GM12864 (cell line): ENCODE measurements around the gene TUBGCP6.
A peak's percentile ranks its signal among the peaks of the same experiment; 100 is the strongest.

Experiments
- DNase-seq: peaks from one replicate; pipeline ENCODE4 v3.0.0-alpha.2; 2011; ENCODE audit warnings: low read depth
- H3K4me3 ChIP-seq: 2 replicates; pipeline ENCODE4 v1.5.1; 2011; ENCODE audit warnings: mild to moderate bottlenecking, low read depth, low read length, control low read depth
- CTCF ChIP-seq: IDR thresholded peaks from 2 replicates; pipeline ENCODE4 v1.5.1; 2011; ENCODE audit warnings: low read depth, mild to moderate bottlenecking, moderate library complexity, low read length, control low read depth, inconsistent platforms; ENCODE audit errors: missing control alignments

Gene TUBGCP6

DNA sequence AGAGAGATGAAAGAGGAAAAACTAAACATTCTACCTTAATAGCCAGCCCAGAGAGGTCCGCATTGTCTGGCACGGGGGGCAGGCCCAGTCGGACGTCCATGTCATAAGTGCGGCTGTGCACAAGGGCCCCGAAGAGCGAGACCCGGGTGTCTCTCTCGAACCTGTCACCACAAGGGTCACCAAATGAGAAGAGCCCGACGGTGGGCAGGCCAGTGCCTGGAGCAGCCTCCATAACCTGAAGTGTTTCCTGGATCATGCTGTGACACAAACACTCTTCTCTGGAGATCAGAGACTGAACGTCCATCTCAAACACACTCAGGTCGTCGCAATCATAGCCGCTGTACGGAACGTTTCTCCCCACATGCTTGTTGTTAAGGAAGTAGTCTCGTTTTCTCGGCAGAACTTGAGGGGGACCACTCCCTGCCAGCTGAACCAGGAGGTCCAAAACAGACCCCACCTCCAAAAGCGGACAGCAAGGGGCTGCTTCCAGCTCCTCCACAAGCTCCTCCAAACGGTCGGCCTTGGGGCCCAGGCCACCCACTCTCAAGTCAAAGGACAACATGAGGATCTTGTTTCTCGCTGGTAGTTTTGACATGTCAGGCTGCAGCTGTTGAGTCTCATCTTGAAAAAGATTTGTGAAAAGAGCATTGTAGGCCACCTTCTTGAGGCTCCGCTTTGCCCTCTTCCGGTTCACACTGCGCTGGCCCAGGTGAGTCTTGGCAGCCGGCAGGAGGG lies 971 bp downstream of the TUBGCP6 start:
- H3K4me3 ChIP-seq = peak overlapping the region; percentile 93
- no peak for TF ChIP-seq CTCF
- DNase-seq = no peak

DNA sequence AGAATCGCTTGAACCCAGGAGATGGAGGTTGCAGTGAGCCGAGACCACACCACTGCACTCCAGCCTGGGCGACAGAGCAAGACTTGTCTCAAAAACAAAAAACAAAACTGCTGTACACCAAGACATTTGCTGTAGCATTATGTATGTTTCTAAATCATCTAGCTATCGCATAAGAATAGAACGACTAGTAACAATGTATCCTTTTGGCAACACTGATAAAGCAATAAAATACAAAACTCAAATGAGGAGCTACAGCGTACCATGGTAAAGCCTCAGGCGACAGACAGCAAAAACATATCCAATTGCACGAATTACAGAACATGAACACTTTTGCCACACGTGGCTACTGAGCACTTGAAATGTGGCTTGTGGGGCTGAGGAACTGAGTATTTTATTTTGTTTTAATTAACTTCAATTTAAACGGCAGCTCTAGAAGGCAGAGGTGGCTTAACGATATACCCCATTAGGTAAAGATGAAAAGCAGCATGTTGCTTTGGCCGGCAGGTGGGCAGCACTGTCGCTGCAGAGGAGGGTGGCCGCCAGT lies 2.3 kb downstream of the TUBGCP6 start:
- peak overlapping the region; percentile 93 for H3K4me3 ChIP-seq
- no peak for TF ChIP-seq CTCF
- DNase-seq = no peak

- no peak for DNase-seq
- H3K4me3 ChIP-seq = no peak overlapping the region
- TF ChIP-seq CTCF = no peak
These were observed 6.1 kb downstream of the TUBGCP6 start for GRCh38 chr22:50238755-50239154.

DNA sequence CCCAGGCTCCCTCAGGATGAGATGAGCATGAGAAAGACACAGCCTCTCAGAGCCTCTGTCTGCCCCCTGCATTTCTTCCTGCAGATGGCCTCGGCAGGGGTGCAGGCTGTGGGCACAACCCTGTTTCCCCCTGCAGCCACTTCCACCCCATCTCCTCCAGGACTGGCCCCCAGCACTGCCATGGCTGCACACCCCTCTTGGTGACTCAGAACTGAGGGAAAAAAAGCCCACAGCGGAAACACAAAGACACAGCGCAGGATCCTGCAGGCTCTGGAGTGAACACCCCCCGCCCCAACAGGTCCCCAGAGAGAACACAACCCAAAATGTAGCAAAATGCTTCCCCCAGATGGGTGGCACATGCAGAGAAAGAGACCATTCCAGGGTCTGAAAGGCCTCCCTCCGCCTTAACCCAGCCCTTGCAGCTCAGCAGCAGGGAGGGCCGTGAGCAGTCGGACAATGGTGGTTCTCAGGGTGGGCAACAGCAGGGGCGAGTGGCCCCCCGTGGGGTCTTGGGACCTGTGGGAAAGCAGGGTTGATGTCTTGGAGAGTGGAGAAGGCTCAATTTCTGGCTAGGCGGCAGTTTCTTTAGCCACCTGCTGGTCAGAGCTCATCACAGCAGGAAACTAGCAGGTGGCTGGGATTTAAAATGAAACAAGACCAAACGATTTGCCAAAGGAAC lies 8.0 kb downstream of the TUBGCP6 start:
- peak; percentile 63 for TF ChIP-seq CTCF
- H3K4me3 ChIP-seq = no peak overlapping the region
- no peak for DNase-seq

DNA sequence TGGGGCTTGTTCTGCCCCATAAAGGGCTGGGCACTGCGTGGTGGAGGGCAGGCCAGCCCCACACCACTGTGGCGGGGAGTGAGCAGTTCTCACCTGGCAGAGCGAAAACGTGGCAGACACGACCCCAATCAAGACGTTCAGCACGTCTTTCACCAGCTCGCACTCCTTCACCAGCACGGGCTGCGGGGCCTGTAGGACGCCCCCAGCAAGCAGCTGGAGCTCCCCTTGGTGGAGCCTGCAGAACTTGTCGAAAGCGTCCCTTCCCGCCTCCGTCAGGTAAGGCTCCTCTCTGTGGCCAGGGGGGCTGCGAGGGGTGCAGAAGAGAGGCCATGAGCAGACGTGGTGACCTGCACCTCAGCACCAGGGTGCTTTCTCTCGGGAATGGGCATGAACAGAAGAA lies 11.6 kb downstream of the TUBGCP6 start:
- H3K4me3 ChIP-seq = no peak overlapping the region
- no peak for TF ChIP-seq CTCF
- no peak for DNase-seq

DNA sequence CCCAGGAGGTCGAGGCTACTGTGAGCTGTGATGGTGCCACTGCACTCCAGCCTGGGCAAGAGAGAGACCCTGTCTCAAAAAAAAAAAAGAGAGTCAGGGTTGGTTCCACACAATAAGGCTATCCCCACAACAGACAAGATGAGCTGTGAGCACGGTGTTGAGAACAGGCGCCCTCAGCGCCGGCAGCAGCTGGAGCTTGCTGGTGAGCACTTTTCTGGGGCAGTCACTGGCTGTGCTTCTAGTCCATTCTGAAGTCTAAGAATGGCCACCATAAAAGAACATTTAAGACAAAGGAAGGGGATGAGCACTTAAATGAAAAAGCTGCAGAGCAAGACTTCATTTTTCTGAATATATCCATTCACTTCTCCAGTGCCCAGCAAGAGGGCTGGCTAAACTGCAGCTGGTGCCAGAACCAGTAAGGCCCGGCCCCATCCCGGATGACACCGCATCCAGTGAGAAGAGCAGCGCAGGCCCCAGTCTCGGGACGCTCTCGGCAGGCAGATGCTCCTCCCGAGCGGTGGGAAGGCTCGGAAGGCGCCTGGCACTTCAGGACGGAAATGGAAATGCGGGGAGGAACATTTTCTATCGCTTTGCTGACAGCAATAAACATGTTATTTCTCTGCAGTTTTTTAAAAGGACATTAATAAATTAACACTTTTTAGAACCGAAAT lies 12.2 kb downstream of the TUBGCP6 start:
- TF ChIP-seq CTCF = no peak
- no peak for DNase-seq
- no peak overlapping the region for H3K4me3 ChIP-seq
